ENCODE measurements around the gene PXDC1.

The PXDC1 gene

DNA sequence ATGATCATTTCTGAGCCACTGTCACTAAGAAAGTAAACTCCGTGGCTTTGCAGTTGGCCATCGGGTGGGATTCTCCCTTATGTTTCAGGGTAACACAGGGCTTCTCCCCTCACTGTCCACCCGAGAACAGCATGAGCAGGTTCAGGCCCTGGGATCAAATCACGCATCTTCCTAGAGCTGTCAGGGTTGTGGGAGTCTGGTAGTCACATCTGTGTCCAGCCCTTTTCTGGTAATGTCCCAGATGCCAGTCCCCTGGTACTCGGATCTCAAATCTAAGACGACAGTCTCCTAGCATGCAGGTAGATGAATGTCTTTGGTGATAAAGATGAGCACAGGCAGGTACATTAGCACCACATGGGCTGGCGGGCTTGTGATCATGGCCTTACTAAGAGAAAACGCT lies 4.8 kb downstream of the PXDC1 start:
- no peak for DNase-seq (ENCODE audit: low read depth)

- DNase-seq (ENCODE audit: low read depth), result no peak
These were observed 5.3 kb downstream of the PXDC1 start for GRCh38 chr6:3746119-3746691.

- no peak for DNase-seq (ENCODE audit: low read depth)
These were observed 5.9 kb downstream of the PXDC1 start for GRCh38 chr6:3745566-3746118.

DNA sequence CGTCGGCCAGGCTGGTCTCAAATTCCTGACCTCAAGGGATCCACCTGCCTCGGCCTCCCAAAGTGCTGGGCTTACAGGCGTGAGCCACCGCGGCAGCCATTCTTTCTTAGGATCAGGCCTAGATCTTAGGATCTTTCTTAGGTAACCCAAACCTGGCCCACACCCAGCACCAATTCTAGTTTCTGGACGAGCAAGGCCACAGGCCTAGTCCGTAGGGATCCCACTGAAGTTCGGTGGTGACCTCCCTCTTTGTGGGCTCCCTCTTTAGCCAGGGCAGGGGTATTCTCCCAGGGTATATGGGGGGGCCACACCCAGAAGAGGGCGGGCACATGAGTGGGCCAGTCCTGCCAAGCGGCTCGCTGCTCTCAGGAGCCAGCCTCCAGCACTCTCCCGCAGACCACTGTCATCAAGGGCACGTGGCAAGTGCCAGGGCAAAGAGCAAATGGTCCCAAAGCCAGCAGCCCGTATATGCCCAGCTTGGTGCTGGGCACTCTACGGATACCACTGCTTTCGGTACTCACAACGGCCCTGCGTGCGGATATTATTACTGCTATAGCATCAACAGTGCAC lies 6.5 kb downstream of the PXDC1 start:
- DNase-seq (ENCODE audit: low read depth), result no peak

- no peak for DNase-seq (ENCODE audit: low read depth)
These were observed 7.2 kb downstream of the PXDC1 start for GRCh38 chr6:3744211-3744900.

GRCh38 chr6:3743541-3743940 lies 8.0 kb downstream of the PXDC1 start:
- DNase-seq (ENCODE audit: low read depth), result no peak

GRCh38 chr6:3742426-3743344 lies 8.8 kb downstream of the PXDC1 start:
- DNase-seq (ENCODE audit: low read depth), result peak; percentile 98

DNA sequence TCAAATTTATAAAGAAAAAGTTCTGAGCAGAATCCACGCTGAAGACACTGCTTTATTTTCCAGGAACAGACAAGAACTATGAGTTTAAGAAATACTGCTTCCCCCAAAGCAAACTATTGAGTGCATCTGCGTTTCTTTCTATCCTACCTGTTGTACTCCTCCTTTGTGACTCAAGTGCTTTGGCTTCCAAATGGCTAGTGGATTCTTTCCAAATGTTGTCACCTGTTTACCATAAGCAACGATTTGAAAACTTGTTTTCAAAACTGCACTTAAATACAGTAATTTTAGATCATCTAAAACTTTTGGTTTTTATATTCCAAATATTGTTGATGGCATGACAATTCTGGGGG lies 9.5 kb downstream of the PXDC1 start:
- DNase-seq (ENCODE audit: low read depth), result no peak

DNA sequence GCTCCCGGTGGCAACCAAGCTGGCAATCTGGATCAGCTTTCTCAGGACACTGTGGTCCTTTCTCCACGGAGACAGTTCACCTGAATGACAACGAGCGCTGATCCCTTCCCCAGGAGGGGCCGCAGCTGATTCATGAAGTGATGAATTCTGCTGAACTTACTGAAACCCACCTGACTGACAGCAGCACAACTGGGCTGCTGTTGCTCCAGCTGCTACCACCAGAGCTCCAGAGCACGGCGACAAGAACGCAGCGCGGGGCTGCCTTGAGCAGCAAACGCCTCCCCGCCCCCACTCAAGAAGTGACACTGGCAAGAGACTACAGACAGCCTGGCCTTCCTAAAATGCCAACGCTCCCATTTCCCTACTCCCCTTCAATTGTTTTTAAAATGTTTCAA lies 10.0 kb downstream of the PXDC1 start:
- DNase-seq (ENCODE audit: low read depth), result no peak

DNA sequence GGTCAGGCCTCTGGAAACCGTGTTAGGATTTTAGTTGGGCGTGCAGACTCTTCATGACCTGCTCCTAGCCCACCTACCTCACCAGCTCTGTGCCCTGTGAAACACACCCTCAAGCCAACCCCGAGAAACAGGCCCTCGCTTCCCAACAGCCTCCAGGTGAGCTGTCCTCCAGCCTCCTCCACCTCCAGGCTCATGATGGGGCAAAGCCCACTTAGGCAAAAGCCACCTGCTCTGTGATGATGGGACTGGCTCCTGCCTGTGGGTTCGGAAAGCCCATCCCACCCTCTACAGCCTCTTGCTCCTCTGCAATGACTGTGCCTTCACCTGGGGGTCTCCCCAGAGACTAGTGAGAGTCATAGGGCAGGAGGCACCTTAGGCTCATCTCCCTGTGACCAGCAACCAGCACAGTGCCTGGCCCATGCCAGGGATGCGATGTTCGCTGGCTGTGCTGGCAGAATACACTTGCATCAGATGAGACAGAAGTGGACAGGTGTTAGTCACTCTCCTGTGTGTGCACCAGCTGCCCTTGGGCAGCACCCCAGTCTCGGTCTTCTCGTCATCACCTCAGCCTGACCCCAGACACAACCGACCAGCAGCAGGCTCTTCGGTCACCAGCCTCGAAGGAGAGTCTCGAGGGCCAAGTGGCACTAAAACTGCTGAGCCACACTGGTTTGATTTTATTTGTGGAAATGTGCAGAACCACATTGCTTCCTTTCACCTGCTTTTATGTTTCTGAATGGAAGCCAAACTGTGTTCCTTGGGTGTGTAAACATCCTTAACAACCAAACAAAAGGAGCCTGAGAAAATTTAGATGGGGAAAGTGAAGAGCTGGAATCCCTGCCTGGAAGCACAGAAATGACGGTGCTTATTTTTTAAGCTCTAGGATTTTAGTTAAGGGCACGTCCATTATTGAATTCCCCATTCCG lies 10.7 kb downstream of the PXDC1 start:
- DNase-seq (ENCODE audit: low read depth), result no peak

DNA sequence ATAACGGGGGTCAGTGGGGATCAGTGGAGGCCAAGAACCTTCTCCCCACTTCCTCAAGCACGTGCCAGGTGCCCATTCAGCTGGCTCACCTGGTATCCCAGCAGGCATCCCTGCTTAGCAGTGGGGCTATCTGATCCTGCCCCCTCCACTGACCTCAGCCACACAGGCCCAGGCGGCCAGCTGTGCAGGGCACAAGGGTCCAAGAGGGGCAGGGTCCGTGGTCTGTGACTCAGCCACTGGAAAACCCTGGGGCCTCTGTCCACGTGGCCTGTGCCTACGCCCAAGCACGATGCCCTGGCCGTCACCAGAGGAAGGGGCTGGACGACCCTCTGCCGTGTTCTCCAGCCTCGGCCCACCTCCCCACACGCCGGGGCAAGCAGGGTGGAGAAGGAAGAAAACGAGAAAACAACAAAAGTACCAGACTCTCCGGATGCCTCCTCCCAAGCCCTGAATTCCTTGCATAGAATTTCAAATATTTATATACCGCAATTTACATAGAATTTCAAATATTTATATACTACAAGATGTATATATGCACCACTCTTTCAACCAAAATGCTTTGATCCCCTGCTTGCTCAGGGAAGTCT lies 12.1 kb downstream of the PXDC1 start:
- DNase-seq (ENCODE audit: low read depth), result no peak

- no peak for DNase-seq (ENCODE audit: low read depth)
These were observed 13.0 kb downstream of the PXDC1 start for GRCh38 chr6:3738381-3739131.

GRCh38 chr6:3737831-3738210 lies 13.7 kb downstream of the PXDC1 start:
- DNase-seq (ENCODE audit: low read depth), result no peak

DNA sequence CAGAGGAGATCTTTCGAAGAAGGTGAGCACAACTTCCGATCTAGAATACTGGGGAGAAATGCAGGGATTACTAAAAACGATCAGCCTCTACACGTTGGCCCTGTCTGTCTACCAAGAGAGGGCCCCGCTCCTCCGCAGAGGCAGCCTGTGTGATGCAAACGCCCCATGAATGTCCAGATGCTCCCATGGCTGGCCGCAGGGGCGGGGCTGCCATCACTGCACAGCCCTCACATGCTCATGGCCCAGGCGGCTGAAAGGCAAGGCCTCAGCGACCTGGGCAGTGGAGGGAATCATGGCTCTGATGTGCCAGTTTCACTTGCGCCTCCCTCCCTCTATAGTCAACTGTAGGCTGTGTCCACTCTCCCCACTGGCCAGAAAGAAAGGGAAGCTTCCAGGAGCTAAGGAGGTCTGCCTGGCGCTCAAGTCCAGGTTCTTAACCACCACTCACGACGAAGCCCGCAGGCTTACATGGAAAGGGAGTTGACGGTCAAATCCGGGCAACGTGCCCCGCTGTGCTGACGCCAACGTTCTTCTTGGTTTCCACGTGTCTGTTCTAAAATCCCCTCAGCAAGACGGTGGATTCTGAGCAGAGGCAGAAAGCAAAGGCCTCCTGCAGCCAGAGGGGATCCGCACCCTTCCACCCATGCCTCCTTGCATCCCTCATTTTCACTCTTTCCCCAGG lies 14.2 kb downstream of the PXDC1 start:
- DNase-seq (ENCODE audit: low read depth), result no peak

DNA sequence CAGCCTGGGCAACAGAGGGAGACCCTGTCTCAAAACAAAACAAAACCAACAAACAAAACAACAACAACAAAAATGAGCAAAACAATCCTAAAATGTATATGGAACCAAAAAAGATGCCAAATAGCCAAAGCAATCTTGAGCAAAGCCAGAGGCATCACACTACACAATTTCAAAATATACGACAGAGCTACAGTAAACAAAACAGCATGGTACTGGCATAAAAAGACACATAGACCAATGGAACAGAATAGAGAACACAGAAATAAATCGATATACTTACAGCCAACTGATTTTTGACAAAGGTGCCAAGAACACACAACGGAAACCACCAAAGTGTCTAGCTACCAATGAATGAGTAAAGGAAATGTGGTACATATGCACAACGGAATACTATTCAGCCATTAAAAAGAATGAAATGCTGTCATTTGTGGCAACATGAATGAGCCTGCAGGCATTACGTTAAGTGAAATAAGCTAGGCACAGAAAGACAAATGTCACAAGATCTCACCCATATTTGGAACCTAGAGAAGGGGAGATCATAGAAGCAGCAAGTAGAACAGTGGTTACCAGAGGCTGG lies 16.4 kb downstream of the PXDC1 start:
- no peak for DNase-seq (ENCODE audit: low read depth)

DNA sequence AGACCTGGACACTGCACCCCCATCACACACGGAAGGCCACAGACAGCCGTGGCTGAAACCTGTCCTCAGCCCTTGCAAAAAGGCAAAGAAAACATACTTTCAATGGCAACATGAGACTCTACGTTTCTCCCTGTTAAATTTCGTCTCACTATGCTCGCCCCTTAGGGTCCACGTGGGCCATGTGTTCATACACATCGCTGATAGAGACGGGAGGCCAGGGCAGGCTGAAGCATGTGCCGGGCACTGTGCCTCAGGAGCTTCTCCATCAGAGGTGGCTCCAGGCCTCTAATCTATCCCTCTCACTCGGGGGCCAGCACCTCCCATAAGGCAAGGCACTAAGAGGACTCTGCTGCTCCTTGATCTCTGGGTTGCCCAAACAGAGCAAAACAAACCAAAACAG lies 17.5 kb downstream of the PXDC1 start:
- DNase-seq (ENCODE audit: low read depth), result no peak

DNA sequence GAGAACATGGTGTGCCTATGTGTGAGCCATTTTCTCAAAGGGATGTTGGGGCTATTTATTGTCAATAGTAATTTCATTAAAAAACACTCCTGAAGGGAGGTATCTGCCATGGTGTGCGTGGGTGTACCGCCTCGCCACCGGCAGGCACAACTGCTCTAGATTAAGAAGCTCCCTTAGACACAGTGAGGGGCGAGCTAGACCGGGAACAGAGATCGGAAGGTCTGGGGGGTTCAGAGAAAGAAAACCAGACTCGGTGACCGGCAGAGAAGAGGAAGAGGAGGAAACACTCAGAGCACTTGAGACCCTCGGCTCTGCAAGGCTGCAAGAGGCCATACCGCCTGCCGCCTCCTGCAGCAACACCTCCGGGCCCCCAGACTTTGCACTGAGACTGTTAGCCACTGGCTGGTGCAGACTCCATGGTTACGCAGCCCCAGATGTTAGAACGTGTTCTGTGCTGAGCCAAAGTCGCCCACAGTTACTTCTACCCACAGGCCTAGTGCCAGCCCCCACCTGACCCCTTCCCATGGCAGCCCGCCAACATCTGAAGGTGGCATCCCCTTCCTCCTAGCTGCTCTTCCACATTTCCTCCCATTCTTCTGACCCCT lies 18.1 kb downstream of the PXDC1 start:
- no peak for DNase-seq (ENCODE audit: low read depth)

DNA sequence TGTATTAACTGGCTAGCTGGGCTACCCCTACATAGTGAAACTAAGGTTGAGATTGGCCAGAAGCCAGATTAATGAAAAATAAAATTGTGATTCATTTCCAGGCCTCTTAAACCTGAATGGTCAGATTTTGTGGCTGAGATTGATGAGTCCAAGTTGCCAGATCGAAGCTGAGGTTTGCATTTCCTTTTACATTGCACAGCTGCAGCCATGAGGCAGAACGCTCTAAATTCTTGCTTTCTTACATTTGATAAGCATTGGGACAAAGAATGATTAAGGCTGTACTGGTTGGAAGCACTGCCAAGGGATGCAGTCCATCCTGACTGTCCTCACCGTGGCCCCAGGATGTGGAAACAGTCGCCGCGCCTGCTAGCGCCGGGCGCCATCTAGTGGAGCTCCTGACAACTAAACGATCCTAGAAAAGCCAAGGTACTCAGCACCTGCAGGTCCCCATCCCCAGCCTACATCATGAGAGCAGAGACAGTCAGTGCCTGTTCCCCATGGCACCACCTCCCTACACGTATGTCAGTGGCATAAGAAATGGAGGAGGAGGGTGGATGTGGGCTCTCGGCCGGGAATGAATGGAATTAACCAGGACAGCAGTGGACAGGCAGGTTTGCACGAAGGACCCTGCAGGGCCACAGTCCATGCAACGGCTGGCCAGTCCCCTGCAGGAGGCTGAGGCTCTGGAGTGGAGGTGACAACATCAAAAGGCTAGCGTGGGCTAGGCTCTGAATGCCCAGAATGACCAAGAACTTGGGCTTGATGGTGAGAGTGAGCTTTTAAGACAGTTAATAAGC lies 19.0 kb downstream of the PXDC1 start:
- no peak for DNase-seq (ENCODE audit: low read depth)

Measured in stimulated activated CD8-positive, alpha-beta memory T cell treated with anti-CD3 and anti-CD28 coated beads, Interleukin-15, amount 100 ng/mL, for 24 hours (primary cell).